ENCODE measurements around the gene RSPH9. TPM values are rescaled to one million over a fixed set of nuclear protein-coding genes. Genes with fewer than 3 reads are reported as not detected.

The RSPH9 gene
- total and polyA plus RNA-seq, 11 donors: 0.09 to 0.50 (median 0.16) TPM; not detected in 3

DNA sequence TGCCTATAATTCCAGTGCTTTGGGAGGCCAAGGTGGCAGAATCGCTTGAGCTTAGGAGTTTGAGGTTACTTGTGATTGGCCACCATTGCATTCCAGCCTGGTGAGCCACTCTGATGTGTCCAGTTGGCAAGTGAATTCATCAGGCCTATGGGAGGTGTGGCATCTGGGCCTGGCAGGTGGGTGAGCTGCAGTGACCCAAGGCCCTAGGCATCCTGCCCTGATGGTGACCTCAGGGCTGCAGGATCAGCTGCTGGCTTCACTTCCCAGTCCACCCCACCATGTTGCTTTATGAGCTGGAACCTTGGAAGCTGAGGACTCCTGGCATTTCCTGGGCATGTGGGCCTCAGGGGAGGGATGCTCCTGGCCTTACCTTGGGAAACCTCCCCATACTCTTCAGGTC lies 20.5 kb downstream of the RSPH9 start:
- ATAC-seq: no peak
- 90 to 100% (median 96%) methylated on average over 1 of the region's 1 CpG; no CpG with 5 or more reads in 1 of the 4 donors for WGBS, 4 donors
- Histone ChIP-seq H3K27ac (no peak overlapping the region), H3K4me1 (peaks cover 11 to 36% (median 31%) of the 10 kb centered on the region in 12 donors), H3K36me3 (peaks cover 0 to 4% (median under 1%) of the 10 kb centered on the region in 9 donors), H3K4me3 (no peak overlapping the region), H3K27me3 (no peaks in the 10 kb centered on the region), H3K9me3 (peaks cover 0 to 6% (median 0%) of the 10 kb centered on the region in 12 donors)
- no peak for DNase-seq
- TF ChIP-seq POLR2A (IDR thresholded peaks at IDR 0.05): no peak
- TF ChIP-seq, protein P1, sequence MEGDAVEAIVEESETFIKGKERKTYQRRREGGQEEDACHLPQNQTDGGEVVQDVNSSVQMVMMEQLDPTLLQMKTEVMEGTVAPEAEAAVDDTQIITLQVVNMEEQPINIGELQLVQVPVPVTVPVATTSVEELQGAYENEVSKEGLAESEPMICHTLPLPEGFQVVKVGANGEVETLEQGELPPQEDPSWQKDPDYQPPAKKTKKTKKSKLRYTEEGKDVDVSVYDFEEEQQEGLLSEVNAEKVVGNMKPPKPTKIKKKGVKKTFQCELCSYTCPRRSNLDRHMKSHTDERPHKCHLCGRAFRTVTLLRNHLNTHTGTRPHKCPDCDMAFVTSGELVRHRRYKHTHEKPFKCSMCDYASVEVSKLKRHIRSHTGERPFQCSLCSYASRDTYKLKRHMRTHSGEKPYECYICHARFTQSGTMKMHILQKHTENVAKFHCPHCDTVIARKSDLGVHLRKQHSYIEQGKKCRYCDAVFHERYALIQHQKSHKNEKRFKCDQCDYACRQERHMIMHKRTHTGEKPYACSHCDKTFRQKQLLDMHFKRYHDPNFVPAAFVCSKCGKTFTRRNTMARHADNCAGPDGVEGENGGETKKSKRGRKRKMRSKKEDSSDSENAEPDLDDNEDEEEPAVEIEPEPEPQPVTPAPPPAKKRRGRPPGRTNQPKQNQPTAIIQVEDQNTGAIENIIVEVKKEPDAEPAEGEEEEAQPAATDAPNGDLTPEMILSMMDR (IDR thresholded peaks at IDR 0.05): no peak
- intact Hi-C loops (cut with DNase I): loop anchor here (5.0 to 10.0 kb wide), 11 partner anchors 57 to 412 kb away; partner anchors contain the start of gene VEGFA (in 3 of the 10)

DNA sequence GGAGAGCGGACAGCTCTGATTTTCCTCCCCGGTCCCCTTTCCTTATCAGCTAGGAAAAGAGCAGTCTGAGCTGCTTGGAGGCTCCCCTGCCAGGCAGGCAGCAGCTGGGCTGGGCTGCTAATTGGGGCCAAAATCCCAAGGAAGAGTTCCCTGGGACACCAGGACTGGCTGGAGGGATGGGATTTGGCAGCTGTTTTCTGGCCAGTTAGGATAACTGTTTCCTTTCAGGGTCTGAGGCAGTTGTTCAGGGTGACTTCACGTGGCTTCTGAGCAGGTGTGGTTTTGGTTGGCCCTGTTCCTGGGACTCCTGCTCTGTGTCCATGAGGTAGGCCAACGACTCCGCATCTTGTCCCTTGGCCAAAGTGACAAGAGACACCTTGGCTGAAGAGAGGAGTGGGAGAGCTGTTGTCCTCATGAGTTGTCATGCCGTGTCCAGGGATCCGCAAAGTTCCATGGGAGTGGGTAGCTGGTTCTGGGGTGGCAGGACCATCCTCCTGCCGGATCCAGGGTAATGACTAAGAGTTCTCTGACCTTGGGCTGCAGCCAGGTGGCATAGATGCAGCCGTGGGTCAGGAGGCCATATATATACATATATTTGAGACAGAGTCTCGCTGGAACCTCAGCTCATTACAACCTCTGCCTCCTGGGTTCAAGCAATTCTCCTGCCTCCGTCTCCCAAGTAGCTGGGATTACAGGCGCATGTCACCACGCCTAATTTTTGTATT lies 21.5 kb downstream of the RSPH9 start:
- ATAC-seq: no peak
- Histone ChIP-seq H3K9me3 (no peaks in the 10 kb centered on the region), H3K4me3 (no peak overlapping the region), H3K27me3 (no peaks in the 10 kb centered on the region), H3K27ac (no peak overlapping the region), H3K4me1 (peaks cover 11 to 45% (median 36%) of the 10 kb centered on the region in 12 donors), H3K36me3 (peaks cover 0 to 14% (median 10%) of the 10 kb centered on the region in 9 donors)
- intact Hi-C loops (cut with DNase I): loop anchor here (2.0 to 10.0 kb wide), 15 partner anchors 56 to 412 kb away; partner anchors contain the start of gene VEGFA (in 3 of the 10)
- TF ChIP-seq, protein P1 (IDR thresholded peaks at IDR 0.05): no peak
- no peak for DNase-seq
- WGBS, 4 donors: 60 to 71% (median 65%) methylated on average over 13 of the region's 13 CpGs

- intact Hi-C loops (cut with DNase I): loop anchor here (1.0 to 10.0 kb wide), 18 partner anchors 55 to 412 kb away; partner anchors contain the start of gene VEGFA (in 3 of the 10)
- ATAC-seq (peak; percentile 39 to 71 (median 52)), DNase-seq (peak; percentile 75 to 89 (median 81))
- H3K27me3 ChIP-seq: no peaks in the 10 kb centered on the region
- peak overlapping the region in 2 of 12 donors; percentile 13 to 24 for H3K4me3 ChIP-seq
- peak overlapping the region; percentile 11 to 87 (median 69) for H3K27ac ChIP-seq
- H3K4me1 ChIP-seq: peaks cover 11 to 47% (median 37%) of the 10 kb centered on the region in 12 donors
- 12 to 15% (median 13%) methylated on average over 15 to 16 of the region's 16 CpGs for WGBS, 4 donors
- peaks cover 0 to 25% (median 22%) of the 10 kb centered on the region in 9 donors for H3K36me3 ChIP-seq
- TF ChIP-seq POLR2A (IDR thresholded peaks at IDR 0.05): no peak
- TF ChIP-seq, protein P1 (IDR thresholded peaks at IDR 0.05): peak; percentile 89 to 98 (median 94)
- no peaks in the 10 kb centered on the region for H3K9me3 ChIP-seq
These were observed 22.7 kb downstream of the RSPH9 start for GRCh38 chr6:43667245-43668150.

Measured in heart left ventricle (tissue), 16 donors.